GM21360 (cell line): Measurements from ENCODE around the gene DRD2.

Experiments
- ATAC-seq: cut with Tn5 transposase; IDR thresholded peaks from one replicate; pipeline ENCODE4 v1.9.1; 2021; ENCODE audit warnings: mild to moderate bottlenecking, moderate library complexity; ENCODE audit not compliant: unreplicated experiment

DRD2 gene

GRCh38 chr11:113376156-113376555 is 99.0 kb downstream of the DRD2 start:
- no peak for ATAC-seq

DNA sequence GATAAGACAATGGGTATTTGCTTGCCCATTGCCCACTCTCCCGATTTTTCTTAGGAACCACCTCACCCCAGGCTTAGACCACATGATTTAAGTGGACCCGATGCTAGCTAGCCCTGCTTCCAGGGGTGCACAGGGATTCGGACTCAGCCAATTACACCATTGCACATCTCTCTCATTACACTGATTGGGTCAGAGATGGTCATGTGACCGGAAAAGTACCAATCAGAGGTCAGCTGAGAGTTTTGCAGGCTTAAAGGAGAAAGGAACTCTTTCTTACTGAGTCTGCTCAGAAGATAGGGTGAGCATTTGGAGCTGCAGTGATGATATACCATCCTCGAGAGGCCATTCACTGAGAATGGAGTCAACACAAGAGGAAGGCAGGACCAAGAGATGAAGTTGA is 99.8 kb downstream of the DRD2 start:
- ATAC-seq, result no peak

GRCh38 chr11:113373981-113374560 is 101.1 kb downstream of the DRD2 start:
- ATAC-seq, result no peak

- ATAC-seq, result no peak
Observed at GRCh38 chr11:113373306-113373705, 101.9 kb downstream of the DRD2 start.

DNA sequence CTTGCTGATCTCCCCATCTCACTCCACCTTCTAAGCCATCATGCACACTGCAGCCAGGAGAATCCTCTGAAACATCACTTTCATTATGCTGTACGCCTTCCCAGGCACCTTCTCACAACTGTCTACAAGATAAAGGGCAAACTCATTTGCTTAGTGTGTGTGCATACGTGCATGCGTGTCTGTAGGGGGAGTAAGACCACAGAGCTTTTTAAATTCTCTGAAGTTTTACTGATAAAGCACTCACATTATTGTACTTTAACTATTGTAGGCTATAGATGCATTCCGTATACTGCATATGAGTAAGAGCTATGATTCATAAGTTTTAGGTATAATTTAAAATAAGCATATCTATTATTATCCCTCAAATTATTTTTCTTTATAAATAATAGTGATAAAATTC is 102.9 kb downstream of the DRD2 start:
- no peak for ATAC-seq

GRCh38 chr11:113370634-113371033 is 104.6 kb downstream of the DRD2 start:
- no peak for ATAC-seq

- ATAC-seq, result no peak
Observed at GRCh38 chr11:113369411-113369810, 105.8 kb downstream of the DRD2 start.

GRCh38 chr11:113365895-113366294 is 109.3 kb downstream of the DRD2 start:
- ATAC-seq, result no peak

GRCh38 chr11:113363996-113364641 is 111.1 kb downstream of the DRD2 start:
- no peak for ATAC-seq

DNA sequence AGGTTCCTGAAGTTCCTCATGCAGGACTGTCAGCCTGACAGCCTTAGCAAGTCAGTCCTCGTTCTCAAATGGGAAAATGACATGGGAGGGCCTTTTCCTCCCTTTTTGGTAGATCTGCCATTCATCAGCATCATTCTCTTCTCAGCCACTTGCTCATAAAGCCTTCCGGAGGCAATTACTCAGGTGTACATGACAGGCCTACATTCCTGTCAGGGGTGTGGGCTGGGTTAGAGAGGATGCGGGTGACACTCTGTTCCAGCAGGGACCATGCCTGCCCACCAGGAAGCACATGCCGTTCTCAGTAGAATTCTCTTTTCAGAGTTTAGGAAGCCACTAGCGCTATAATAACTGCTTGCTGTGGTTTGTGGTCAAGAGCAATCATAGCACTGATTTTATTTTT is 111.8 kb downstream of the DRD2 start:
- no peak for ATAC-seq
